ENCODE measurements around the gene GJA3.

- TF ChIP-seq CTCF (IDR thresholded peaks at IDR 0.05) (no peak), EZH2 (IDR thresholded peaks at IDR 0.05; ENCODE audit: borderline replicate concordance, insufficient read depth, low read depth, low read length, poor library complexity, severe bottlenecking) (peak; percentile 95)
Observed at GRCh38 chr13:20192158-20192835, 31.4 kb upstream of the GJA3 start.
